HL-60 (cell line): ENCODE data around the gene SORL1.

Experiments
- CTCF ChIP-seq: IDR thresholded peaks from one replicate; pipeline ENCODE4 v1.5.1; 2011; ENCODE audit warnings: low read length, control low read depth, inconsistent platforms; ENCODE audit not compliant: insufficient read depth
- GABPA ChIP-seq: IDR thresholded peaks from 2 replicates; pipeline ENCODE4 v1.6.1; 2012; ENCODE audit warnings: low read depth
- SPI1 ChIP-seq: IDR thresholded peaks from 2 replicates; pipeline ENCODE4 v1.6.1; 2012; ENCODE audit warnings: low read depth, mild to moderate bottlenecking, borderline replicate concordance

DNA sequence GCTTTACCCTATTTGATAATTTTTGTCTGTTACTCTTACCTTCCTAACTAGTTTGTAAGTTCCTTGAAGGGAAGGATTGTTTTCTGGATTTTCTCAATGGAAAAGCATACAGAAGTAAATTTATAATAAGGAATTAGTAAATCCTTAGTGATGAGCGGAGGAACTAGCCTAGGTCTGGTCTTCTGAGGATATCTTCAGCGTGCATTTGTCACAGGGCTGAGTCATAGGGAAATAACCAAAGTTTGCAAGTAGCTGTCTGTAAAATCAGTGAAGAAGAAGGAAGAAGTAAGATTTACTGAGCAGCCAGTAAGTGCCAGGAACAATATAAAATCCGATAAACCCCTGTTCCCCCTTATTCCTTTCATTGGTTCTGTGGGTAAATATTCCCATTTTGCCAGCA lies 163.4 kb downstream of the SORL1 start:
- TF ChIP-seq GABPA (no peak), CTCF (no peak), SPI1 (no peak)
